Measurements from ENCODE around the gene ANKRD11. TPM values are rescaled to one million over a fixed set of nuclear protein-coding genes. Genes with fewer than 3 reads are reported as not detected.
"Not testable (repeated sequence)": the region's sequence is repeated elsewhere in the genome, so short reads cannot be mapped to it uniquely, and the experiment has no call there.

The ANKRD11 gene
- total and polyA plus RNA-seq, 8 donors = 43.9 to 74.0 (median 46.2) TPM

DNA sequence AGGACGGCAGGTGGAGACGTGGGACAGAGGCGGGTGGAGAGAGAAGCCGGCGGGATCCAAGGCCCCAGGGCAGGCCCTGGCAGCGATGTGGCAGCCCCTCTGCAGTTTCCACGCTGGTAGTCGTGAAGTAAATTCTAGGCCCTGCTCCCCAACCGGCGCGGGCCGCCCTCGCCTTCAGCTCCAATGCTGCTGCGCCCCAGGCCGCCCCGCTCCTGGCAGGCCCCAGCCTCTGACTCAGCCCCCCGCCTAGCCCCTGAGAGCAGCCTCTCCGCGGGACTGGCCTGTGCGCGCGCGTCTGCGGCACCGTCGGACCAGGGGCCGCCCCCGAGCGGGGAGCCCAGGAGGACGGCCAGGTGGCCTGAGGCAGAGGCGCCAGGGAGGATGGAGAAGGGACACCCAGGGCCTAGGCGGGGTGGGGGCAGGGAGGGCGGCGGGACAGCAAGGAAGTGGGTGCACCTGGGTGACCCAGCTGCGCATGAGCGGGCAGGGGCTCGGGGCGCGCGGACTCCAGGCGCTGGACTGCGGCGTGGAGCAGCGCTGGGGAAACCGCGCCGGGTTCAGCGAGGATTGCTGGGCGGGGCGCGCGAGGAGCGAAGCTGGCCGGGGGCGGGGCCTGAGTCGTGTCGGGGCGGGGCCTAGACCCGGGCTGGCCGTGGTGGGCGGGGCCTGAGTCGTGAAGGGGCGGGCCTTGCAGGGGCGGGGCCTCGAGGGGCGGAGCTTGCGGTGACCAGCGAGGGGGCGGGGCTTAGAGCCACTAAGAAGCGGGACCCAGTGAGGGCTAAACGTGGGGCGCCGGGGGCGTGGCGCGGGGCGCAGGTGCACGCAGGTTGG, 243.2 kb downstream of the ANKRD11 start:
- 3% methylated on average over 25 to 78 of the region's 78 CpGs for WGBS, 2 donors
- Histone ChIP-seq H3K27me3 (no peaks in the 10 kb centered on the region), H3K27ac (no peak overlapping the region), H3K9me3 (no peaks in the 10 kb centered on the region), H3K4me1 (peaks cover 0 to 4% (median 0%) of the 10 kb centered on the region in 3 donors), H3K4me3 (peak overlapping the region; percentile 26 to 59 (median 40)), H3K36me3 (no peaks in the 10 kb centered on the region)
- ATAC-seq (peak; percentile 96 to 99 (median 97)), DNase-seq (peak; percentile 82 to 100 (median 95)), FAIRE-seq (no peak)
- TF ChIP-seq, protein P1, sequence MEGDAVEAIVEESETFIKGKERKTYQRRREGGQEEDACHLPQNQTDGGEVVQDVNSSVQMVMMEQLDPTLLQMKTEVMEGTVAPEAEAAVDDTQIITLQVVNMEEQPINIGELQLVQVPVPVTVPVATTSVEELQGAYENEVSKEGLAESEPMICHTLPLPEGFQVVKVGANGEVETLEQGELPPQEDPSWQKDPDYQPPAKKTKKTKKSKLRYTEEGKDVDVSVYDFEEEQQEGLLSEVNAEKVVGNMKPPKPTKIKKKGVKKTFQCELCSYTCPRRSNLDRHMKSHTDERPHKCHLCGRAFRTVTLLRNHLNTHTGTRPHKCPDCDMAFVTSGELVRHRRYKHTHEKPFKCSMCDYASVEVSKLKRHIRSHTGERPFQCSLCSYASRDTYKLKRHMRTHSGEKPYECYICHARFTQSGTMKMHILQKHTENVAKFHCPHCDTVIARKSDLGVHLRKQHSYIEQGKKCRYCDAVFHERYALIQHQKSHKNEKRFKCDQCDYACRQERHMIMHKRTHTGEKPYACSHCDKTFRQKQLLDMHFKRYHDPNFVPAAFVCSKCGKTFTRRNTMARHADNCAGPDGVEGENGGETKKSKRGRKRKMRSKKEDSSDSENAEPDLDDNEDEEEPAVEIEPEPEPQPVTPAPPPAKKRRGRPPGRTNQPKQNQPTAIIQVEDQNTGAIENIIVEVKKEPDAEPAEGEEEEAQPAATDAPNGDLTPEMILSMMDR (IDR thresholded peaks at IDR 0.05) = no peak
- intact Hi-C loops (cut with DNase I) = no loop called here

DNA sequence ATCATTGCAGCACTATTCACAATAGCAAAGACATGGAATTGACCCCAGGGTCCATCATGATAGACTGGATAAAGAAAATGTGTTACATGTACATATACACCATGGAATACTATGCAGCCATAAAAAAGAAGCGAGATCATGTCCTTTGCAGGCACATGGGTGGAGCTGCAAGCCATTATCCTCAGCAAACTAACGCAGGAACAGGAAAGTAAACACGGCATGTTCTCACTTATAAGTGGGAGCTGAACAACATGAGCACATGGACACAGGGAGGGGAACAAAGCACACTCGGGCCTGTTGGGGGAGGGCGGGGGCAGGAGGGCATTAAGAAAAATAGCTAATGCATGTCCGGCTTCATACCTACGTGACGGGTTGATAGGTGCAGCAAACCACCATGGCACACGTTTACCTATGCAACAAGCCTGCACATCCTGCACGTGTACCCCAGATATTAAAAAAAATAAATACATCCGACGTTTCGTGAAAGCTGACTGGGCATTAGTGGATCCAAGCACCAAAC, 243.9 kb downstream of the ANKRD11 start:
- WGBS, 2 donors = 46 to 51% methylated on average over 13 of the region's 13 CpGs
- Histone ChIP-seq H3K36me3 (no peaks in the 10 kb centered on the region), H3K9me3 (no peaks in the 10 kb centered on the region), H3K27ac (no peak overlapping the region), H3K4me3 (peak overlapping the region in 2 of 4 donors; percentile 40 to 59), H3K27me3 (no peaks in the 10 kb centered on the region), H3K4me1 (peaks cover 0 to 4% (median 0%) of the 10 kb centered on the region in 3 donors)
- intact Hi-C loops (cut with DNase I) = no loop called here
- FAIRE-seq (no peak), DNase-seq (no peak), ATAC-seq (no peak)
- TF ChIP-seq, protein P1 (IDR thresholded peaks at IDR 0.05) = no peak

DNA sequence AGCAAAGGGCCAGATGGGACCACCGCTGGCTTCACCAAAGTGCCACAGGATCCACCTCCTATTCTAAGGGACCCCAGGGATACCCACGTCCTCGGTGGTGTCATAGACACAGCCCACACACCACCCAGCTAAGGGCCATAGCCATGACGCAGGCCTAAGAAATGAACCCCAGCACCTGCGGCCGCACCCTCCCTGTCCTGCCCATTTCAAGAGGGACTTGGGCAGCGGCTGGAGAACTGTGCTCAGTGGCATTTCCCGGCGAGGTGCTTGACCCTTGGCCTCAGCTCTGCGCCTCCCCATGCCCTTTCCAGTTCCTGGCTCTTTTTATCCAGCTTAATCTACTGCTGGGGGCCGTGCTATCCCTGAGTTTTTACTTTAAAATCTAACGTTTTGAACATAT, 245.6 kb downstream of the ANKRD11 start:
- Histone ChIP-seq H3K9me3 (no peaks in the 10 kb centered on the region), H3K27me3 (no peaks in the 10 kb centered on the region), H3K27ac (no peak overlapping the region), H3K36me3 (no peaks in the 10 kb centered on the region), H3K4me3 (no peak overlapping the region), H3K4me1 (peaks cover 0 to 4% (median 0%) of the 10 kb centered on the region in 3 donors)
- TF ChIP-seq, protein P1 (IDR thresholded peaks at IDR 0.05) = no peak
- DNase-seq = no peak
- no peak for ATAC-seq
- WGBS, 2 donors = 55 to 64% methylated on average over 12 of the region's 12 CpGs
- intact Hi-C loops (cut with DNase I) = no loop called here
- FAIRE-seq = no peak

DNA sequence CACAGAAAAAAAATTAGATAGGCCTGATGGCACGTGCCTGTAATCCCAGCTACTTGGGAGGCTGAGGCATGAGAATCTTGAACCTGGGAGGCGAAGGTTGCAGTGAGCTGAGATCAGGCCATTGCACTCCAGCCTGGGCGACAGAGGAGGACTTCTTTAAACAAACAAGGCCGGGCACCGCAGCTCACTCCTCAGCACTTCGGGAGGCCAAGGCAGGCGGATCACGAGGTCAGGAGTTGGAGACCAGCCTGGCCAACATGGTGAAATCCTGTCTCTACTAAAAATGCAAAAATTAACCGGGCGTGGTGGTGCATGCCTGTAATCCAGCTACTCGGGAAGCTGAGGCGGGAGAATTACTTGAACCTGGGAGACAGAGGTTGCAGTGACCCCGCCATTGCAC, 246.1 kb downstream of the ANKRD11 start:
- H3K27me3 ChIP-seq; intact Hi-C loops (cut with DNase I); H3K4me3 ChIP-seq; ATAC-seq; H3K27ac ChIP-seq; FAIRE-seq; H3K4me1 ChIP-seq; H3K9me3 ChIP-seq; DNase-seq; H3K36me3 ChIP-seq: not testable (repeated sequence)
- 49 to 62% methylated on average over 13 of the region's 13 CpGs for WGBS, 2 donors

DNA sequence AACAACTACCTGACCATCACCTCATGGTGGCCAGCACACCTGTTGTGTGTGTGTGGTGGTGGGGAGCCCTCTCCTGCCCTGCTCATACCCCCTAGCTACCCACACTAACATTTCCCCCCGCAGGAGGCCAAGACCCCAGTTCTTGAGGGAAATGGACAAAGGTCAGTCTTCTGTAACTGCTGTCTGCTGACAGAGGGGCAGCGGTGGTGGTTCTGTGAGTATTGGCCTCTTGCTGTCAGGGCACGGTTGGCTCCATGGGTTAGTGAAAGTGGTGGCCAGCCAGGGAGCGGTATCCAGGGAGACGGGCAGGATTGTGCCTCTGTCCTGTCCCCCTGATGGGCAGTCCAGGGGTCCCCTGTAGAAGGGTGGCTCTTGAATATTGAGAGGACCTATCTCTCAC, 246.7 kb downstream of the ANKRD11 start:
- TF ChIP-seq, protein P1 (IDR thresholded peaks at IDR 0.05) = no peak
- Histone ChIP-seq H3K27me3 (no peaks in the 10 kb centered on the region), H3K4me1 (peaks cover 0 to 4% (median 0%) of the 10 kb centered on the region in 3 donors), H3K36me3 (no peaks in the 10 kb centered on the region), H3K9me3 (no peaks in the 10 kb centered on the region), H3K4me3 (no peak overlapping the region), H3K27ac (no peak overlapping the region)
- DNase-seq (no peak), FAIRE-seq (no peak), ATAC-seq (no peak)
- 63 to 83% methylated on average over 5 of the region's 5 CpGs for WGBS, 2 donors
- intact Hi-C loops (cut with DNase I) = no loop called here

Measured in pancreas (tissue), 10 donors.